Panc1 (cell line): ENCODE measurements around the gene NSRP1. TPM values are rescaled to one million over a fixed set of nuclear protein-coding genes. Genes with fewer than 3 reads are reported as not detected.

Experiments used
- ATAC-seq: fragments of 200-7000 bp; cut with Tn5 transposase; 2 replicates; pipeline ENCODE4 v1.9.1; 2020; ENCODE audit warnings: mild to moderate bottlenecking, moderate library complexity
- BruUV-seq: library from RNA; stranded (reverse); fragments of 400-500 nt; replicated peaks from 2 replicates; lab custom pipeline; 2021; lab: Mats Ljungman, UMichigan
- CTCF ChIA-PET: fragments of 300-600 bp; sonication (Branson Sonifier 250); formaldehyde crosslinking; loops from one replicate; lab custom pipeline; 2022; ENCODE audit warnings: antibody characterized with exemption; lab: Charles Lee
- POLR2A ChIA-PET: fragments of 300-600 bp; sonication (Branson Sonifier 250); formaldehyde crosslinking; loops from one replicate; lab custom pipeline; 2022; ENCODE audit warnings: antibody characterized with exemption; lab: Charles Lee
- DNase-seq: peaks from one replicate; pipeline ENCODE4 v3.0.0-alpha.2; 2010; ENCODE audit warnings: low read depth, low spot score
- H3K27ac ChIP-seq: 2 replicates; pipeline ENCODE4 v1.5.1; 2011; ENCODE audit warnings: mild to moderate bottlenecking, low read length, inconsistent platforms
- H3K27me3 ChIP-seq: fragments of 200-500 bp; sonication (Bioruptor generic); 2 replicates; pipeline ENCODE4 v1.6.0; 2014; ENCODE audit warnings: low read length, inconsistent platforms; ENCODE audit not compliant: control insufficient read depth, insufficient read depth
- H3K36me3 ChIP-seq: fragments of 200-500 bp; sonication (Bioruptor generic); 2 replicates; pipeline ENCODE4 v1.5.1; 2014; ENCODE audit warnings: inconsistent platforms, mild to moderate bottlenecking, low read length, moderate library complexity; ENCODE audit not compliant: control insufficient read depth, insufficient read depth
- H3K4me1 ChIP-seq: 2 replicates; pipeline ENCODE4 v1.5.1; 2011; ENCODE audit warnings: inconsistent platforms, mild to moderate bottlenecking, low read length, moderate library complexity; ENCODE audit not compliant: control insufficient read depth, insufficient read depth
- H3K4me3 ChIP-seq, 2 experiments: 2 replicates each; pipeline ENCODE4 v1.5.1; 2011 to 2012; ENCODE audit warnings: low read depth in 2 of 2, low read length in 2 of 2, mild to moderate bottlenecking in 2 of 2, inconsistent platforms in 1 of 2, moderate library complexity in 1 of 2
- H3K9me3 ChIP-seq: fragments of 200-500 bp; sonication (Bioruptor generic); 2 replicates; pipeline ENCODE4 v1.5.1; 2014; ENCODE audit warnings: low read depth, mild to moderate bottlenecking, inconsistent platforms, low read length, moderate library complexity; ENCODE audit not compliant: control insufficient read depth, insufficient read depth
- POLR2AphosphoS5 ChIP-seq: IDR thresholded peaks from 2 replicates; pipeline ENCODE4 v1.6.1; 2012; ENCODE audit warnings: mild to moderate bottlenecking, low read depth, low read length, moderate library complexity
- REST ChIP-seq, 2 experiments: IDR thresholded peaks; 2 replicates each; pipeline ENCODE4 v1.6.1; 2011 to 2012; ENCODE audit warnings: low read depth in 2 of 2, control low read depth in 1 of 2, low read length in 1 of 2, mild to moderate bottlenecking in 1 of 2, moderate library complexity in 1 of 2; ENCODE audit not compliant: insufficient read depth in 1 of 2
- SIN3A ChIP-seq: IDR thresholded peaks from 2 replicates; pipeline ENCODE4 v1.6.1; 2012; ENCODE audit warnings: low read depth, mild to moderate bottlenecking, low read length, moderate library complexity, borderline replicate concordance; ENCODE audit not compliant: insufficient read depth
- TCF7L2 ChIP-seq: IDR thresholded peaks from 2 replicates; pipeline ENCODE4 v1.6.1; 2011; ENCODE audit warnings: mild to moderate bottlenecking, low read depth, low read length, inconsistent platforms
- in situ Hi-C: cut with HindIII; loops from 2 replicates; pipeline ENCODE4 v1.10.0; 2016; ENCODE audit warnings: low sequenced_read_pairs, low pct_unique_long_range_greater_than_20kb
- intact Hi-C: fragments of 100-400 bp; cut with micrococcal nuclease; formaldehyde crosslinking; loops from one replicate; pipeline ENCODE4 v1.10.0; 2022; ENCODE audit not compliant: unreplicated experiment
- total RNA-seq: library from RNA; stranded (reverse); gene quantifications from one replicate; pipeline ENCODE4 v1.2.1, GENCODE V29; 2021; ENCODE audit not compliant: unreplicated experiment
- TF ChIP-seq, protein P1 (sequence below): fragments of 450-650 bp; IDR thresholded peaks from 2 replicates; pipeline ENCODE4 v1.5.1; 2017; ENCODE audit warnings: mild to moderate bottlenecking

NSRP1 gene
- total RNA-seq, 1 experiment from 2014 or later: 30.5 TPM

DNA sequence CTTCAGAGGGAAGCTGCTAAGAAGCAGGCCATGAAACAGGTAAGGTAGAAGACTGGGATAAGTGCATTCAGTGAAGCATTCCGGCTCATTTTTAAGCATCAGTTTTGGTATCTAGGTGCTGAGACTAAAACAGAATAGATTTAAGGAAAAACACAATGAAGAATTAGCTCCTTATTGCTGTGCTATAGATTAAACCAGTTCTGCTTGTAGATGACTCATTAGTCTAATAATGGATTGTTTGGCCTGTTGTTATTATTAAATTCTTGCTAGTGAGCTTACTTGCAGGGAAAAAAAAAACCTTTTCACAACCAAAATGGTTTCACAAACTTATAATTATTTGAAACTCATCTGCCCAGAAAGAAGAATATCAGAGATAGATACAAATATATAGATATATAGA is 55.9 kb downstream of the NSRP1 start:
- Histone ChIP-seq H3K27ac (no peak overlapping the region), H3K36me3 (peaks cover 21% of the 10 kb centered on the region), H3K4me3 (no peak overlapping the region), H3K9me3 (no peaks in the 10 kb centered on the region), H3K27me3 (no peaks in the 10 kb centered on the region), H3K4me1 (no peaks in the 10 kb centered on the region)
- ATAC-seq: no peak
- ChIA-PET CTCF (no interaction called here), POLR2A (interaction anchor here (0.7 kb wide), 1 partner anchor 29 kb away, joined by 3 read pairs; no protein-coding TSS in a partner anchor)
- in situ Hi-C loops: no loop called here
- intact Hi-C loops: no loop called here
- no peak for TF ChIP-seq REST (IDR thresholded peaks at IDR 0.05; ENCODE audit: insufficient read depth in 1 of 2, low read depth in 2 of 2, low read length in 1 of 2)
- no peak for TF ChIP-seq TCF7L2
- TF ChIP-seq POLR2AphosphoS5: no peak
- no peak for TF ChIP-seq SIN3A
- TF ChIP-seq, protein P1, sequence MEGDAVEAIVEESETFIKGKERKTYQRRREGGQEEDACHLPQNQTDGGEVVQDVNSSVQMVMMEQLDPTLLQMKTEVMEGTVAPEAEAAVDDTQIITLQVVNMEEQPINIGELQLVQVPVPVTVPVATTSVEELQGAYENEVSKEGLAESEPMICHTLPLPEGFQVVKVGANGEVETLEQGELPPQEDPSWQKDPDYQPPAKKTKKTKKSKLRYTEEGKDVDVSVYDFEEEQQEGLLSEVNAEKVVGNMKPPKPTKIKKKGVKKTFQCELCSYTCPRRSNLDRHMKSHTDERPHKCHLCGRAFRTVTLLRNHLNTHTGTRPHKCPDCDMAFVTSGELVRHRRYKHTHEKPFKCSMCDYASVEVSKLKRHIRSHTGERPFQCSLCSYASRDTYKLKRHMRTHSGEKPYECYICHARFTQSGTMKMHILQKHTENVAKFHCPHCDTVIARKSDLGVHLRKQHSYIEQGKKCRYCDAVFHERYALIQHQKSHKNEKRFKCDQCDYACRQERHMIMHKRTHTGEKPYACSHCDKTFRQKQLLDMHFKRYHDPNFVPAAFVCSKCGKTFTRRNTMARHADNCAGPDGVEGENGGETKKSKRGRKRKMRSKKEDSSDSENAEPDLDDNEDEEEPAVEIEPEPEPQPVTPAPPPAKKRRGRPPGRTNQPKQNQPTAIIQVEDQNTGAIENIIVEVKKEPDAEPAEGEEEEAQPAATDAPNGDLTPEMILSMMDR: no peak
- DNase-seq: no peak
- no TSS peak for BruUV-seq

DNA sequence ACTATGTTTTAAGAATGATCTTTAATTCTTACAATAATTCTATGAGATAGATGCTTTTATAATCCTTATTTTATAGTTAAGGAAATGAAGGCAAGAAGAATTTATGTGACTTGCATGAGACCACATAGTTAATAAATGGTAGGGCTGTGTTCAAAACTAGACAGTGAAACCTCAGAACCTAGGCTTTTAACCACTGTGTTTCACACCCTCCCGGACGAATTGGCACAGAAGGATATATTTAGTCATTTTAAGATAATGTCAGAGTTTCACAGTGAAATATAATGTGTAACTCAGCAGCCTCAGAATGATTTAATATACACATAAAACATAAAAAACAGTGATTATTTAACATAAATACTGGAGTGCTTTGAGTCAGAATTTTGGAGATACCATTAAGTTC is 57.0 kb downstream of the NSRP1 start:
- in situ Hi-C loops: no loop called here
- TSS peak; percentile 10 for BruUV-seq
- no peak for ATAC-seq
- Histone ChIP-seq H3K4me1 (no peaks in the 10 kb centered on the region), H3K4me3 (no peak overlapping the region), H3K36me3 (peaks cover 31% of the 10 kb centered on the region), H3K27ac (no peak overlapping the region), H3K9me3 (no peaks in the 10 kb centered on the region), H3K27me3 (no peaks in the 10 kb centered on the region)
- TF ChIP-seq, protein P1: no peak
- TF ChIP-seq SIN3A: no peak
- no peak for TF ChIP-seq TCF7L2
- TF ChIP-seq POLR2AphosphoS5: no peak
- TF ChIP-seq REST (IDR thresholded peaks at IDR 0.05; ENCODE audit: insufficient read depth in 1 of 2, low read depth in 2 of 2, low read length in 1 of 2): no peak
- ChIA-PET POLR2A (no interaction called here), CTCF (no interaction called here)
- no peak for DNase-seq
- intact Hi-C loops: no loop called here
